Uterus (tissue), 2 donors: Measurements from ENCODE around the gene ZCCHC7.

Source experiments
- CTCF ChIP-seq, 4 experiments: fragments of 200-600 bp in 2 of 4; fragments of 450-650 bp in 2 of 4; sonication (generic) in 2 of 4; IDR thresholded peaks; one replicate each; pipeline ENCODE4 v1.5.1; 2016 to 2019; ENCODE audit warnings: antibody characterized with exemption in 4 of 4, mild to moderate bottlenecking in 2 of 4, moderate library complexity in 1 of 4
- POLR2A ChIP-seq, 2 donors: fragments of 450-650 bp; IDR thresholded peaks; one replicate each; pipeline ENCODE4 v1.6.1; 2016; ENCODE audit warnings: antibody characterized with exemption in 2 of 2, mild to moderate bottlenecking in 1 of 2, moderate library complexity in 1 of 2

GRCh38 chr9:37209431-37210386 is 89.3 kb downstream of the ZCCHC7 start:
- no peak for TF ChIP-seq CTCF (IDR thresholded peaks at IDR 0.05)
- no peak for TF ChIP-seq POLR2A (IDR thresholded peaks at IDR 0.05)
